Neural progenitor cell (in vitro differentiated cells): ENCODE data around the gene MOK.

ENCODE experiments used
- EZH2 ChIP-seq: fragments of 200-600 bp; sonication (generic); IDR thresholded peaks from 2 replicates; pipeline ENCODE4 v1.6.1; 2017; ENCODE audit warnings: antibody characterized with exemption, mild to moderate bottlenecking, moderate library complexity
- EZH2phosphoT487 ChIP-seq: fragments of 200-600 bp; sonication (generic); IDR thresholded peaks from 2 replicates; pipeline ENCODE4 v1.6.1; 2017; ENCODE audit warnings: antibody characterized with exemption
- TF ChIP-seq, protein P1 (sequence below): fragments of 200-600 bp; sonication (generic); IDR thresholded peaks from 2 replicates; pipeline ENCODE4 v1.5.1; 2017; ENCODE audit warnings: antibody characterized with exemption, mild to moderate bottlenecking

GRCh38 chr14:102182936-102183619 lies 121.9 kb downstream of the MOK start:
- TF ChIP-seq, protein P1, sequence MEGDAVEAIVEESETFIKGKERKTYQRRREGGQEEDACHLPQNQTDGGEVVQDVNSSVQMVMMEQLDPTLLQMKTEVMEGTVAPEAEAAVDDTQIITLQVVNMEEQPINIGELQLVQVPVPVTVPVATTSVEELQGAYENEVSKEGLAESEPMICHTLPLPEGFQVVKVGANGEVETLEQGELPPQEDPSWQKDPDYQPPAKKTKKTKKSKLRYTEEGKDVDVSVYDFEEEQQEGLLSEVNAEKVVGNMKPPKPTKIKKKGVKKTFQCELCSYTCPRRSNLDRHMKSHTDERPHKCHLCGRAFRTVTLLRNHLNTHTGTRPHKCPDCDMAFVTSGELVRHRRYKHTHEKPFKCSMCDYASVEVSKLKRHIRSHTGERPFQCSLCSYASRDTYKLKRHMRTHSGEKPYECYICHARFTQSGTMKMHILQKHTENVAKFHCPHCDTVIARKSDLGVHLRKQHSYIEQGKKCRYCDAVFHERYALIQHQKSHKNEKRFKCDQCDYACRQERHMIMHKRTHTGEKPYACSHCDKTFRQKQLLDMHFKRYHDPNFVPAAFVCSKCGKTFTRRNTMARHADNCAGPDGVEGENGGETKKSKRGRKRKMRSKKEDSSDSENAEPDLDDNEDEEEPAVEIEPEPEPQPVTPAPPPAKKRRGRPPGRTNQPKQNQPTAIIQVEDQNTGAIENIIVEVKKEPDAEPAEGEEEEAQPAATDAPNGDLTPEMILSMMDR = no peak
- TF ChIP-seq EZH2phosphoT487 = no peak
- no peak for TF ChIP-seq EZH2
